ENCODE results near the gene KCNK13.

GRCh38 chr14:90027842-90028241, 34.0 kb upstream of the KCNK13 start:
- TF ChIP-seq POLR2A (IDR thresholded peaks at IDR 0.05; ENCODE audit: low read length) (no peak), GATA1 (IDR thresholded peaks at IDR 0.05; ENCODE audit: low read depth, low read length) (no peak)
